ENCODE measurements around the gene RAX. TPM values are rescaled to one million over a fixed set of nuclear protein-coding genes. Genes with fewer than 3 reads are reported as not detected.

RAX gene
- total and polyA plus RNA-seq, 10 of the 15 experiments (the other 5 are each of a cell fraction or from before 2014, with no cell fraction given), result not detected

GRCh38 chr18:59238385-59238784 lies 34.9 kb downstream of the RAX start:
- Histone ChIP-seq H3K4me1 (ENCODE audit: control insufficient read depth, insufficient read depth, low read length) (no peaks in the 10 kb centered on the region), H3K79me2 (ENCODE audit: control insufficient read depth, insufficient read depth, low read length) (no peaks in the 10 kb centered on the region), H3K4me2 (ENCODE audit: control insufficient read depth, insufficient read depth) (no peak overlapping the region), H3K36me3 (ENCODE audit: control insufficient read depth in 2 of 2, insufficient read depth in 2 of 2, low read length in 1 of 2) (no peaks in the 10 kb centered on the region), H3K9me3 (replicated peaks; ENCODE audit: control insufficient read depth, insufficient read depth, low read length) (no peaks in the 10 kb centered on the region), H3K4me3 (no peak overlapping the region), H3K27me3 (replicated peaks in 1 of 2; ENCODE audit: control insufficient read depth in 2 of 2, insufficient read depth in 2 of 2, low read length in 1 of 2) (peaks cover 0 to 2% of the 10 kb centered on the region in 2 experiments; a peak in 1 of 4 replicates), H3K9ac (ENCODE audit: control insufficient read depth, insufficient read depth, low read length) (no peak overlapping the region), H4K20me1 (ENCODE audit: control insufficient read depth, insufficient read depth) (no peaks in the 10 kb centered on the region), H2AFZ (ENCODE audit: control insufficient read depth, low read depth, low read length) (no peak overlapping the region), H3K27ac (ENCODE audit: control insufficient read depth, insufficient read depth) (no peak overlapping the region)
- CTCF ChIA-PET, result interaction anchor here (0.9 to 1.4 kb wide), 2 partner anchors 10 to 165 kb away, joined by 4 to 6 read pairs; no protein-coding TSS in a partner anchor
- no peak for FAIRE-seq
- RAD21 ChIA-PET (ENCODE audit: unreplicated experiment), result no interaction called here
- intact Hi-C loops (cut with micrococcal nuclease; ENCODE audit: unreplicated experiment) (no loop called here), in situ Hi-C loops (cut with MboI) (no loop called here)
- POLR2A ChIA-PET, result no interaction called here
- DNase-seq (ENCODE audit: low read depth, low spot score), result no peak
- SMC1A ChIA-PET (ENCODE audit: uncharacterized antibody, unreplicated experiment), result interaction anchor here (1.7 kb wide), 1 partner anchor 86 kb away, joined by 4 read pairs; no protein-coding TSS in a partner anchor
- no peak for ATAC-seq
- no TSS peak for BruUV-seq (replicated peaks)
- TF ChIP-seq MTA3 (IDR thresholded peaks at IDR 0.05; ENCODE audit: borderline replicate concordance, low read length) (no peak), EED (IDR thresholded peaks at IDR 0.05; ENCODE audit: low read depth) (no peak), SRF (IDR thresholded peaks at IDR 0.05; ENCODE audit: low read depth in 2 of 2, low read length in 2 of 2) (no peak), CREM (IDR thresholded peaks at IDR 0.05; ENCODE audit: low read depth) (no peak), NFXL1 (IDR thresholded peaks at IDR 0.05; ENCODE audit: borderline replicate concordance) (no peak), SMARCA5 (IDR thresholded peaks at IDR 0.05) (no peak), DPF2 (IDR thresholded peaks at IDR 0.05) (no peak), PKNOX1 (IDR thresholded peaks at IDR 0.05) (no peak), E2F8 (IDR thresholded peaks at IDR 0.05; ENCODE audit: low read depth, partially characterized antibody) (no peak), CHD4 (IDR thresholded peaks at IDR 0.05) (no peak), ESRRA (IDR thresholded peaks at IDR 0.05; ENCODE audit: low read length) (no peak)
- TF ChIP-seq, protein P1, sequence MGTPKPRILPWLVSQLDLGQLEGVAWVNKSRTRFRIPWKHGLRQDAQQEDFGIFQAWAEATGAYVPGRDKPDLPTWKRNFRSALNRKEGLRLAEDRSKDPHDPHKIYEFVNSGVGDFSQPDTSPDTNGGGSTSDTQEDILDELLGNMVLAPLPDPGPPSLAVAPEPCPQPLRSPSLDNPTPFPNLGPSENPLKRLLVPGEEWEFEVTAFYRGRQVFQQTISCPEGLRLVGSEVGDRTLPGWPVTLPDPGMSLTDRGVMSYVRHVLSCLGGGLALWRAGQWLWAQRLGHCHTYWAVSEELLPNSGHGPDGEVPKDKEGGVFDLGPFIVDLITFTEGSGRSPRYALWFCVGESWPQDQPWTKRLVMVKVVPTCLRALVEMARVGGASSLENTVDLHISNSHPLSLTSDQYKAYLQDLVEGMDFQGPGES (IDR thresholded peaks at IDR 0.05), result no peak
- TF ChIP-seq, protein P2, sequence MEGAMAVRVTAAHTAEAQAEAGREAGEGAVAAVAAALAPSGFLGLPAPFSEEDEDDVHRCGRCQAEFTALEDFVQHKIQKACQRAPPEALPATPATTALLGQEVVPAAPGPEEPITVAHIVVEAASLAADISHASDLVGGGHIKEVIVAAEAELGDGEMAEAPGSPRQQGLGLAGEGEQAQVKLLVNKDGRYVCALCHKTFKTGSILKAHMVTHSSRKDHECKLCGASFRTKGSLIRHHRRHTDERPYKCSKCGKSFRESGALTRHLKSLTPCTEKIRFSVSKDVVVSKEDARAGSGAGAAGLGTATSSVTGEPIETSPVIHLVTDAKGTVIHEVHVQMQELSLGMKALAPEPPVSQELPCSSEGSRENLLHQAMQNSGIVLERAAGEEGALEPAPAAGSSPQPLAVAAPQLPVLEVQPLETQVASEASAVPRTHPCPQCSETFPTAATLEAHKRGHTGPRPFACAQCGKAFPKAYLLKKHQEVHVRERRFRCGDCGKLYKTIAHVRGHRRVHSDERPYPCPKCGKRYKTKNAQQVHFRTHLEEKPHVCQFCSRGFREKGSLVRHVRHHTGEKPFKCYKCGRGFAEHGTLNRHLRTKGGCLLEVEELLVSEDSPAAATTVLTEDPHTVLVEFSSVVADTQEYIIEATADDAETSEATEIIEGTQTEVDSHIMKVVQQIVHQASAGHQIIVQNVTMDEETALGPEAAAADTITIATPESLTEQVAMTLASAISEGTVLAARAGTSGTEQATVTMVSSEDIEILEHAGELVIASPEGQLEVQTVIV (IDR thresholded peaks at IDR 0.05; ENCODE audit: borderline replicate concordance, partially characterized antibody), result no peak
- TF ChIP-seq, protein P3, sequence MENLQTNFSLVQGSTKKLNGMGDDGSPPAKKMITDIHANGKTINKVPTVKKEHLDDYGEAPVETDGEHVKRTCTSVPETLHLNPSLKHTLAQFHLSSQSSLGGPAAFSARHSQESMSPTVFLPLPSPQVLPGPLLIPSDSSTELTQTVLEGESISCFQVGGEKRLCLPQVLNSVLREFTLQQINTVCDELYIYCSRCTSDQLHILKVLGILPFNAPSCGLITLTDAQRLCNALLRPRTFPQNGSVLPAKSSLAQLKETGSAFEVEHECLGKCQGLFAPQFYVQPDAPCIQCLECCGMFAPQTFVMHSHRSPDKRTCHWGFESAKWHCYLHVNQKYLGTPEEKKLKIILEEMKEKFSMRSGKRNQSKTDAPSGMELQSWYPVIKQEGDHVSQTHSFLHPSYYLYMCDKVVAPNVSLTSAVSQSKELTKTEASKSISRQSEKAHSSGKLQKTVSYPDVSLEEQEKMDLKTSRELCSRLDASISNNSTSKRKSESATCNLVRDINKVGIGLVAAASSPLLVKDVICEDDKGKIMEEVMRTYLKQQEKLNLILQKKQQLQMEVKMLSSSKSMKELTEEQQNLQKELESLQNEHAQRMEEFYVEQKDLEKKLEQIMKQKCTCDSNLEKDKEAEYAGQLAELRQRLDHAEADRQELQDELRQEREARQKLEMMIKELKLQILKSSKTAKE (IDR thresholded peaks at IDR 0.05; ENCODE audit: low read depth, poor library complexity, severe bottlenecking), result no peak
- TF ChIP-seq, protein P4, sequence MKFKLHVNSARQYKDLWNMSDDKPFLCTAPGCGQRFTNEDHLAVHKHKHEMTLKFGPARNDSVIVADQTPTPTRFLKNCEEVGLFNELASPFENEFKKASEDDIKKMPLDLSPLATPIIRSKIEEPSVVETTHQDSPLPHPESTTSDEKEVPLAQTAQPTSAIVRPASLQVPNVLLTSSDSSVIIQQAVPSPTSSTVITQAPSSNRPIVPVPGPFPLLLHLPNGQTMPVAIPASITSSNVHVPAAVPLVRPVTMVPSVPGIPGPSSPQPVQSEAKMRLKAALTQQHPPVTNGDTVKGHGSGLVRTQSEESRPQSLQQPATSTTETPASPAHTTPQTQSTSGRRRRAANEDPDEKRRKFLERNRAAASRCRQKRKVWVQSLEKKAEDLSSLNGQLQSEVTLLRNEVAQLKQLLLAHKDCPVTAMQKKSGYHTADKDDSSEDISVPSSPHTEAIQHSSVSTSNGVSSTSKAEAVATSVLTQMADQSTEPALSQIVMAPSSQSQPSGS (IDR thresholded peaks at IDR 0.05; ENCODE audit: low read length), result no peak
